HL-60 (cell line): ENCODE results near the gene SDK1.

ENCODE experiments used
- DNase-seq, 2 experiments: peaks; one replicate each; pipeline ENCODE4 v3.0.0-alpha.2; 2010 to 2020; ENCODE audit warnings: low read depth in 1 of 2, low spot score in 1 of 2
- H3K27ac ChIP-seq: fragments of 250-450 bp; sonication (Bioruptor Pico); replicated peaks from 2 replicates; pipeline ENCODE4 v1.5.1; 2020; ENCODE audit warnings: mild to moderate bottlenecking, moderate library complexity
- H3K27me3 ChIP-seq: fragments of 250-450 bp; sonication (Bioruptor Pico); 2 replicates; pipeline ENCODE4 v1.5.1; 2021; ENCODE audit warnings: mild to moderate bottlenecking, moderate library complexity; ENCODE audit not compliant: insufficient read depth, poor library complexity, severe bottlenecking
- H3K4me3 ChIP-seq: replicated peaks from 2 replicates; pipeline ENCODE4 v1.5.1; 2011; ENCODE audit warnings: mild to moderate bottlenecking, control low read depth, low read length; ENCODE audit not compliant: insufficient read depth
- GABPA ChIP-seq: IDR thresholded peaks from 2 replicates; pipeline ENCODE4 v1.6.1; 2012; ENCODE audit warnings: low read depth
- POLR2AphosphoS5 ChIP-seq: IDR thresholded peaks from 2 replicates; pipeline ENCODE4 v1.6.1; 2012; ENCODE audit warnings: low read depth
- SPI1 ChIP-seq: IDR thresholded peaks from 2 replicates; pipeline ENCODE4 v1.6.1; 2012; ENCODE audit warnings: low read depth, mild to moderate bottlenecking, borderline replicate concordance
- TF ChIP-seq, protein P1 (sequence below): IDR thresholded peaks from 2 replicates; pipeline ENCODE4 v1.6.1; 2012; ENCODE audit warnings: low read depth; ENCODE audit not compliant: insufficient replicate concordance
- TF ChIP-seq, protein P2 (sequence below): IDR thresholded peaks from one replicate; pipeline ENCODE4 v1.5.1; 2011; ENCODE audit warnings: low read length, control low read depth, inconsistent platforms; ENCODE audit not compliant: insufficient read depth

SDK1 gene

DNA sequence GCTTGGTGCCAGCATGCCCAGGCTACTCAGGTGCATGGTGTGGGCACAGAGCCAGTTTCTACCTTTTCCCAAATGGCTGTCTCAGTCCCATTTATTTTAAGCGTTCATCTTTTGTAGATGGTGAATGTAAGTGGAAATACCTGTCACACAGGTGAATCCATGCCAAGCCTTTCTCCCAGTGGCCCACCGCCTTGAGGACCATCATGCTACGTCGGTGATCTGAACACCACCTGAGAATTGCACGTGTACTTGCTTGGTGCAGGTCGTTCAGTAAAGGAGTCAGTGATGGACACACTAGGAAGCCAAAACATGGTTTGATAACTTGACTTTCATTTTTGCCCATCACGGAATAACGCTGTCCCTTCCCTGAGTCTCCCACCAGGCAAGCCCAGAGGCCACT lies 714.3 kb downstream of the SDK1 start:
- Histone ChIP-seq H3K27me3 (no peaks in the 10 kb centered on the region), H3K27ac (no peak overlapping the region), H3K4me3 (no peak overlapping the region)
- DNase-seq, result no peak
- TF ChIP-seq, protein P1, sequence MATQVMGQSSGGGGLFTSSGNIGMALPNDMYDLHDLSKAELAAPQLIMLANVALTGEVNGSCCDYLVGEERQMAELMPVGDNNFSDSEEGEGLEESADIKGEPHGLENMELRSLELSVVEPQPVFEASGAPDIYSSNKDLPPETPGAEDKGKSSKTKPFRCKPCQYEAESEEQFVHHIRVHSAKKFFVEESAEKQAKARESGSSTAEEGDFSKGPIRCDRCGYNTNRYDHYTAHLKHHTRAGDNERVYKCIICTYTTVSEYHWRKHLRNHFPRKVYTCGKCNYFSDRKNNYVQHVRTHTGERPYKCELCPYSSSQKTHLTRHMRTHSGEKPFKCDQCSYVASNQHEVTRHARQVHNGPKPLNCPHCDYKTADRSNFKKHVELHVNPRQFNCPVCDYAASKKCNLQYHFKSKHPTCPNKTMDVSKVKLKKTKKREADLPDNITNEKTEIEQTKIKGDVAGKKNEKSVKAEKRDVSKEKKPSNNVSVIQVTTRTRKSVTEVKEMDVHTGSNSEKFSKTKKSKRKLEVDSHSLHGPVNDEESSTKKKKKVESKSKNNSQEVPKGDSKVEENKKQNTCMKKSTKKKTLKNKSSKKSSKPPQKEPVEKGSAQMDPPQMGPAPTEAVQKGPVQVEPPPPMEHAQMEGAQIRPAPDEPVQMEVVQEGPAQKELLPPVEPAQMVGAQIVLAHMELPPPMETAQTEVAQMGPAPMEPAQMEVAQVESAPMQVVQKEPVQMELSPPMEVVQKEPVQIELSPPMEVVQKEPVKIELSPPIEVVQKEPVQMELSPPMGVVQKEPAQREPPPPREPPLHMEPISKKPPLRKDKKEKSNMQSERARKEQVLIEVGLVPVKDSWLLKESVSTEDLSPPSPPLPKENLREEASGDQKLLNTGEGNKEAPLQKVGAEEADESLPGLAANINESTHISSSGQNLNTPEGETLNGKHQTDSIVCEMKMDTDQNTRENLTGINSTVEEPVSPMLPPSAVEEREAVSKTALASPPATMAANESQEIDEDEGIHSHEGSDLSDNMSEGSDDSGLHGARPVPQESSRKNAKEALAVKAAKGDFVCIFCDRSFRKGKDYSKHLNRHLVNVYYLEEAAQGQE, result no peak
- TF ChIP-seq GABPA (no peak), POLR2AphosphoS5 (no peak), SPI1 (no peak)
- TF ChIP-seq, protein P2, sequence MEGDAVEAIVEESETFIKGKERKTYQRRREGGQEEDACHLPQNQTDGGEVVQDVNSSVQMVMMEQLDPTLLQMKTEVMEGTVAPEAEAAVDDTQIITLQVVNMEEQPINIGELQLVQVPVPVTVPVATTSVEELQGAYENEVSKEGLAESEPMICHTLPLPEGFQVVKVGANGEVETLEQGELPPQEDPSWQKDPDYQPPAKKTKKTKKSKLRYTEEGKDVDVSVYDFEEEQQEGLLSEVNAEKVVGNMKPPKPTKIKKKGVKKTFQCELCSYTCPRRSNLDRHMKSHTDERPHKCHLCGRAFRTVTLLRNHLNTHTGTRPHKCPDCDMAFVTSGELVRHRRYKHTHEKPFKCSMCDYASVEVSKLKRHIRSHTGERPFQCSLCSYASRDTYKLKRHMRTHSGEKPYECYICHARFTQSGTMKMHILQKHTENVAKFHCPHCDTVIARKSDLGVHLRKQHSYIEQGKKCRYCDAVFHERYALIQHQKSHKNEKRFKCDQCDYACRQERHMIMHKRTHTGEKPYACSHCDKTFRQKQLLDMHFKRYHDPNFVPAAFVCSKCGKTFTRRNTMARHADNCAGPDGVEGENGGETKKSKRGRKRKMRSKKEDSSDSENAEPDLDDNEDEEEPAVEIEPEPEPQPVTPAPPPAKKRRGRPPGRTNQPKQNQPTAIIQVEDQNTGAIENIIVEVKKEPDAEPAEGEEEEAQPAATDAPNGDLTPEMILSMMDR, result no peak

GRCh38 chr7:4015996-4016395 lies 714.9 kb downstream of the SDK1 start:
- no peak overlapping the region for H3K27ac ChIP-seq
- TF ChIP-seq POLR2AphosphoS5 (no peak), SPI1 (no peak), GABPA (no peak)
- TF ChIP-seq, protein P2, result no peak
- TF ChIP-seq, protein P1, result no peak
- DNase-seq, result no peak
- no peaks in the 10 kb centered on the region for H3K27me3 ChIP-seq
- H3K4me3 ChIP-seq, result no peak overlapping the region

- Histone ChIP-seq H3K27ac (no peak overlapping the region), H3K4me3 (no peak overlapping the region), H3K27me3 (no peaks in the 10 kb centered on the region)
- DNase-seq, result no peak
- no peak for TF ChIP-seq SPI1
- no peak for TF ChIP-seq GABPA
- no peak for TF ChIP-seq POLR2AphosphoS5
- TF ChIP-seq, protein P1, result no peak
Observed at GRCh38 chr7:4017081-4017480, 716.0 kb downstream of the SDK1 start.

- no peaks in the 10 kb centered on the region for H3K27me3 ChIP-seq
- no peak for DNase-seq
- no peak for TF ChIP-seq SPI1
- no peak for TF ChIP-seq GABPA
- TF ChIP-seq, protein P2, result no peak
- TF ChIP-seq, protein P1, result no peak
- TF ChIP-seq POLR2AphosphoS5, result no peak
- H3K27ac ChIP-seq, result no peak overlapping the region
- no peak overlapping the region for H3K4me3 ChIP-seq
Observed at GRCh38 chr7:4017785-4018184, 716.7 kb downstream of the SDK1 start.
